ENCODE measurements around the gene UBXN10.

The UBXN10 gene

DNA sequence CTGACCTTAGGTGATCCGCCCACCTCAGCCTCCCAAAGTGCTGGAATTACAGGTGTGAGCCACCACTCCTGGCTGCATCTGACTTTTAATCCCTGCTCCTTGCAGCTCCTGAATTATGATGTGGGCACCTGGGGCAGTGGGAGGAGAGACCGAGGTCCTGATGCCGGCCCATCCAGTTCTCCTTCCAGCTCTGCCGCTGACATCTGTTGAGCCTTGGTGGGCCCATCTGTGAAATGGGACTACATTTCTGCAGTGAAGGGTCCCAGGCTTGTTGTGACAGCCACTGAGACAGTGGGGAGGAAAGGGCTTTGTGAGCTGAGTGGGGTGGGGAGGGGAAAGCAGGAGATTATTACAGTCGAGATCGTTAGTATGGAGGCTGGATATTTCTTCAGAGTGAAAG lies 34.9 kb upstream of the UBXN10 start:
- Histone ChIP-seq H3K4me3 (IDR thresholded peaks at IDR 0.05; ENCODE audit: insufficient read depth, low read depth, low read length) (no peak overlapping the region), H3K9ac (no peak overlapping the region), H3K27me3 (ENCODE audit: insufficient read depth, low read depth) (peaks cover 3% of the 10 kb centered on the region; the same call in 1 of the 2 replicates), H3K4me1 (ENCODE audit: low read depth, poor library complexity, severe bottlenecking) (no peaks in the 10 kb centered on the region), H3K36me3 (ENCODE audit: insufficient read depth) (no peaks in the 10 kb centered on the region), H3K27ac (no peak overlapping the region), H3K4me2 (no peak overlapping the region), H4K20me1 (ENCODE audit: insufficient read depth) (no peaks in the 10 kb centered on the region), H2AFZ (ENCODE audit: low read depth) (no peak overlapping the region), H3K79me2 (ENCODE audit: insufficient read depth, low read depth) (no peaks in the 10 kb centered on the region)
- TF ChIP-seq, protein P1, sequence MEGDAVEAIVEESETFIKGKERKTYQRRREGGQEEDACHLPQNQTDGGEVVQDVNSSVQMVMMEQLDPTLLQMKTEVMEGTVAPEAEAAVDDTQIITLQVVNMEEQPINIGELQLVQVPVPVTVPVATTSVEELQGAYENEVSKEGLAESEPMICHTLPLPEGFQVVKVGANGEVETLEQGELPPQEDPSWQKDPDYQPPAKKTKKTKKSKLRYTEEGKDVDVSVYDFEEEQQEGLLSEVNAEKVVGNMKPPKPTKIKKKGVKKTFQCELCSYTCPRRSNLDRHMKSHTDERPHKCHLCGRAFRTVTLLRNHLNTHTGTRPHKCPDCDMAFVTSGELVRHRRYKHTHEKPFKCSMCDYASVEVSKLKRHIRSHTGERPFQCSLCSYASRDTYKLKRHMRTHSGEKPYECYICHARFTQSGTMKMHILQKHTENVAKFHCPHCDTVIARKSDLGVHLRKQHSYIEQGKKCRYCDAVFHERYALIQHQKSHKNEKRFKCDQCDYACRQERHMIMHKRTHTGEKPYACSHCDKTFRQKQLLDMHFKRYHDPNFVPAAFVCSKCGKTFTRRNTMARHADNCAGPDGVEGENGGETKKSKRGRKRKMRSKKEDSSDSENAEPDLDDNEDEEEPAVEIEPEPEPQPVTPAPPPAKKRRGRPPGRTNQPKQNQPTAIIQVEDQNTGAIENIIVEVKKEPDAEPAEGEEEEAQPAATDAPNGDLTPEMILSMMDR (conservative IDR thresholded peaks at IDR 0.05; ENCODE audit: low read depth, low read length): no peak

DNA sequence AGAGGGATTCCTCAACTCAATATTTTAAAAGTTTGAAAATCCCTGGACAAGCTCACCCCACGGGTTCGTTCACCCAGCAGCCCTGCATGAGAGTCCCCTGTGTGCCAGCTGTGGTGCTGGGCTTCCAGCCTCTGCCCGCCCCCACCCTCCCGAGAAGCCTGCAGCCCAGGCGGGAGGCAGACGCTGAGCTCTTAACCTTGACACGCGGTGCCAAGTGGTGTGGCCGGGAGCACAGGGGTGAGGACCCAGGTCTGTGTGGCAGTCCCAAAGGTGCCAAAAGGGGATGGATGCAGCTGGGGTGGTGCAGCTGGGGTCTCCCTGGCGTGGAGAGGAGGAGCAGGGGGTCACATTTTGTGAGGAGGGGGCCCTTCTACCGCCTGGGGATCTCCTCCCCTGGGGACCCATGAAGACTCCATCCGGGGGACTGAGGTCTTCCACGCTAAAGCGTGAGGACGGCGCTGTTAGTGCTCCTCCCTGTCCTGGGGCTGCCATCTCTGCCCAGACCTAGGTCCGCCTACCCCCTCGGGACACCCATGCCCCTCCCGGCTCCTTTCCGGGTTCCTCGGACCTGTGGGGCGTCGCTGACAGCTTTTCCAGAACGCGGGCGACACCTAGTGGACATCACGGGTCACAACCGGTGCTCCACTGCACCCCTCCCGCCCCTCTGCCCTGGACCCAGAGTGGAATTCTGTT lies 33.8 kb upstream of the UBXN10 start:
- TF ChIP-seq, protein P1 (conservative IDR thresholded peaks at IDR 0.05; ENCODE audit: low read depth, low read length): peak; percentile 87
- Histone ChIP-seq H3K27me3 (ENCODE audit: insufficient read depth, low read depth) (no peaks in the 10 kb centered on the region; the same call in 1 of the 2 replicates), H4K20me1 (ENCODE audit: insufficient read depth) (no peaks in the 10 kb centered on the region), H3K4me3 (IDR thresholded peaks at IDR 0.05; ENCODE audit: insufficient read depth, low read depth, low read length) (no peak overlapping the region), H3K4me2 (peak overlapping the region; percentile 21; the same call in 1 of the 2 replicates), H3K79me2 (ENCODE audit: insufficient read depth, low read depth) (no peaks in the 10 kb centered on the region), H3K9ac (no peak overlapping the region), H3K36me3 (ENCODE audit: insufficient read depth) (no peaks in the 10 kb centered on the region), H3K27ac (no peak overlapping the region), H3K4me1 (ENCODE audit: low read depth, poor library complexity, severe bottlenecking) (no peaks in the 10 kb centered on the region), H2AFZ (ENCODE audit: low read depth) (peak overlapping the region; percentile 67; the same call in 1 of the 2 replicates)

DNA sequence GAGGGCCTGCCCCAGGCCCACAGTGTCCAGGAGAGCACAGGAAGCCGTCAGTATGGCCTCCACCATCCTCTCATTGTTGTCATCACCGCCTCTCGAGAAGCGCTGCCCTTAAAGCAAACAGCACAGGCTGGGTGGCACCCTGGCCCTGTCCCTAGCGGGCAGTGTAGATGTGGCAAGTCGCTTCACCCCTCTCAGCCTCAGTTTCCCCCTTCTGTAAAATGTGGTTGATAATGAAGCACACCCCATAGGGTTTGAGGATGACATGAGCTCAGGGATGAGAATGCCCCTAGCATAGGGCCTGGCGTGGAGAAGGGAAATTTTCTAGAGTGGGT lies 33.3 kb upstream of the UBXN10 start:
- Histone ChIP-seq H3K4me2 (no peak overlapping the region), H3K36me3 (ENCODE audit: insufficient read depth) (no peaks in the 10 kb centered on the region), H3K79me2 (ENCODE audit: insufficient read depth, low read depth) (no peaks in the 10 kb centered on the region), H3K27ac (no peak overlapping the region), H3K4me3 (IDR thresholded peaks at IDR 0.05; ENCODE audit: insufficient read depth, low read depth, low read length) (no peak overlapping the region), H3K9ac (no peak overlapping the region), H4K20me1 (ENCODE audit: insufficient read depth) (no peaks in the 10 kb centered on the region), H2AFZ (ENCODE audit: low read depth) (peak overlapping the region; percentile 67; the same call in 1 of the 2 replicates), H3K27me3 (ENCODE audit: insufficient read depth, low read depth) (no peaks in the 10 kb centered on the region; the same call in 1 of the 2 replicates), H3K4me1 (ENCODE audit: low read depth, poor library complexity, severe bottlenecking) (no peaks in the 10 kb centered on the region)
- TF ChIP-seq, protein P1 (conservative IDR thresholded peaks at IDR 0.05; ENCODE audit: low read depth, low read length): peak; percentile 49

DNA sequence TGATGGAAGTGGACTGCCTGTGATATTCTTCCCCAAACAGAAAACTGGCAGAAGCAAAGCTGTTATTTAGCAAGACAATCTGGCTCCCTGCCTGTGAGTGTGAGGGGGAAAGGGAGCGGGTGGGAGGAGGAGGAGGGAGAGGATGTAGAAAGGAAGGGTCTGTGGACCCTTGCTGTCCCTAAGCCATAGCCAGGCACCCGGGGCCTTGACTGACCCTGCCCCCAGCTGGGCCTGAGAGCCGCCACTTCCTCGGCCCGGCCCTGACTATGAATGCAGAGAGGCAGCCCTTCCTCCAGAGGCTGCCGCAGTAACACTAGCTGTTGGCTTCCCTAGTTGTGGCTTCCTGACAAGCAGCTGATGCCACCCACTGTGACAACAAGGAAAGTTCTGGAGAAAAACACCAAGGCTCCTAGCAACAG lies 32.9 kb upstream of the UBXN10 start:
- Histone ChIP-seq H2AFZ (ENCODE audit: low read depth) (no peak overlapping the region), H3K9ac (no peak overlapping the region), H3K4me3 (IDR thresholded peaks at IDR 0.05; ENCODE audit: insufficient read depth, low read depth, low read length) (no peak overlapping the region), H3K27ac (no peak overlapping the region), H3K4me1 (ENCODE audit: low read depth, poor library complexity, severe bottlenecking) (no peaks in the 10 kb centered on the region), H4K20me1 (ENCODE audit: insufficient read depth) (no peaks in the 10 kb centered on the region), H3K79me2 (ENCODE audit: insufficient read depth, low read depth) (no peaks in the 10 kb centered on the region), H3K27me3 (ENCODE audit: insufficient read depth, low read depth) (no peaks in the 10 kb centered on the region; the same call in 1 of the 2 replicates), H3K4me2 (no peak overlapping the region), H3K36me3 (ENCODE audit: insufficient read depth) (no peaks in the 10 kb centered on the region)
- TF ChIP-seq, protein P1 (conservative IDR thresholded peaks at IDR 0.05; ENCODE audit: low read depth, low read length): no peak
